Left ventricle myocardium inferior (tissue), 1 donor: ENCODE data around the gene APLP2. TPM values are rescaled to one million over a fixed set of nuclear protein-coding genes. Genes with fewer than 3 reads are reported as not detected.

ENCODE experiments used
- total RNA-seq: library from RNA; stranded (reverse); fragmentation: NEBNext Ultra II Directional; extraction: Animal tissue kit (Norgen Biotek cat#: 25700); gene quantifications from one replicate; pipeline ENCODE4 v1.2.1, GENCODE V29; 2021
- donor health status: DM: no; HTN: yes; CAD: no; lungs with severe emphysema.

The APLP2 gene
- total RNA-seq, 1 donor from 2014 or later: 325 TPM

Other genes starting within 250 kb of the APLP2 start
- 11.8 TPM for gene NFRKB, start 174.3 kb upstream of the APLP2 start, total RNA-seq
- 5.4 TPM for gene PRDM10, start 67.1 kb upstream of the APLP2 start, total RNA-seq
- 1.0 TPM for gene ST14, start 89.9 kb downstream of the APLP2 start, total RNA-seq
- gene ZBTB44, start 245.0 kb downstream of the APLP2 start, total RNA-seq: 40.5 TPM